T-helper 1 cell treated with Interleukin-12 subunit alpha and Interleukin-12 subunit beta and Interleukin-4 antibody, amounts not matched to agents 30 μg/mL and 1 μg/mL, for 36 hours (primary cell): ENCODE measurements around the gene MMEL1.
"Not testable (repeated sequence)": the region's sequence is repeated elsewhere in the genome, so short reads cannot be mapped to it uniquely, and the experiment has no call there.

Experiments
- H3K27ac Mint-ChIP-seq: one replicate; pipeline ENCODE4 v1.8.0; 2021; ENCODE audit warnings: mild to moderate bottlenecking, mixed read lengths
- H3K27me3 Mint-ChIP-seq: one replicate; pipeline ENCODE4 v1.8.0; 2021; ENCODE audit warnings: low read depth, mixed read lengths
- H3K36me3 Mint-ChIP-seq: one replicate; pipeline ENCODE4 v1.8.0; 2021; ENCODE audit warnings: low read depth, mixed read lengths
- H3K4me1 Mint-ChIP-seq: one replicate; pipeline ENCODE4 v1.8.0; 2021; ENCODE audit warnings: low read depth, mixed read lengths
- H3K4me3 Mint-ChIP-seq: one replicate; pipeline ENCODE4 v1.8.0; 2021; ENCODE audit warnings: mild to moderate bottlenecking, moderate library complexity, mixed read lengths
- H3K9me3 Mint-ChIP-seq: one replicate; pipeline ENCODE4 v1.8.0; 2021; ENCODE audit warnings: mixed read lengths

The MMEL1 gene

GRCh38 chr1:2636733-2637132 lies 3.9 kb upstream of the MMEL1 start:
- Mint-ChIP-seq H3K27ac (no peak overlapping the region), H3K27me3 (peaks cover 9% of the 10 kb centered on the region), H3K4me1 (no peaks in the 10 kb centered on the region), H3K36me3 (peaks cover 3% of the 10 kb centered on the region), H3K4me3 (no peak overlapping the region), H3K9me3 (peaks cover 18% of the 10 kb centered on the region)

DNA sequence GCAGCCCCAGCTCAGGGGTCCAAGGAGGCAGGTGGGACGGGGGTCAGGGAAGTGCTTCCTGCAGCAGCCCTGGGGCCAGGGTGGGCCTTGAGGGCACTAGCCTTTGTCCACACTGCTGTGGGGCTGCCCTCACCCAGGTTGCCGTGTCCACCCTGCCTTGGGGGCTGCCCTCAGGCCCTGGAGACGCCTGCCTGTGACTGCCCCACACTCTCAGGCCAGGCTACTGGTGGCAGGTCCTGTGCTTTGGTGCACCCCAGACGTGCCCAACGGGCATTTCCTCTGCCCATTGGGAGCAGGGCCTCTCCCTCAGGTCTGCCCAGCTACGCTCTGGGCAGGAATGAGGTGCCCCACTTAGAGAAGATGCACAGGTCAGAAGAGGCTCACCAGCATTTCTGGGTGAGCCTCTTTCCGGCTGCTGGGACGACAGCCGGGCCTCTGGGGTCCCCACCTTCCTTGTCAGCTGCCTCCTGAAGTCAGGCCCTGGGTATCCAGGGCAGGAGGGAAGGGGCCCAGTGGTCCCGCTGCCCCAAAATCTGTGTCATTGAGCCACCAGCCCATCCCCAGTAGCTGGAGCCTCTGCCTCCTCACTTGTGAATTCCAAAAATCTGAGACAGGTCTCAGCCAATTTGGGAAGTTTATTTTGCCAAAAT lies 2.7 kb upstream of the MMEL1 start:
- peaks cover 3% of the 10 kb centered on the region for H3K36me3 Mint-ChIP-seq
- H3K4me3 Mint-ChIP-seq = no peak overlapping the region
- peaks cover 22% of the 10 kb centered on the region for H3K9me3 Mint-ChIP-seq
- no peaks in the 10 kb centered on the region for H3K4me1 Mint-ChIP-seq
- H3K27me3 Mint-ChIP-seq = peaks cover 19% of the 10 kb centered on the region
- H3K27ac Mint-ChIP-seq = no peak overlapping the region

DNA sequence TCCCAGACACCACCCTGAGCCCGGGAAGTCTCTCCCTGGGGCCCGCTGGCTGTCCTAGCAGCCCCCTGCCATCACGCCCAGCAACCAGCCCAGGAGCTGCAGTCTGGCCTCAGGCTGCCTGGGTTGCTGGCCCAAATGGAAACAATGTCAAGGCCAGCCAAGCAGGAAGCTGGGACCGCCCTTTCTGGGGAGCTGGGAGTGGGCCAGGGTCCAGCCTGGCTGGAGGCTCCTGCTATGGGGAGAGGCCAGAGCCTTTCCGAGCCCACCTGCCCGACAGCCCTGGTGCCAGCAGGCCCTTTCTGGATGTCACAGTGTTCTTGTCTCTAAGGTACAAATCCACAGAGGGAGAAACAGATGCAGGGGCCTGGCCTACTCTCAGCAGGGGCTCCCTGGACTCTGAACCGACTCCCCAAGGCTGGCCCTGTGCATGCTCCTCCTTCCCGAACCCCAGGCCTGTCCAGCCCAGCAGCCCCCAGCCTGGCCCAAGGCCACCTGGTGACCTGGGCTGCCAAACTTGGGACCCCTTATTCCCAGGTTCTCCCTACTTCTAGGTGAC lies 1.2 kb upstream of the MMEL1 start:
- Mint-ChIP-seq H3K4me3 (no peak overlapping the region), H3K27ac (no peak overlapping the region), H3K9me3 (peaks cover 26% of the 10 kb centered on the region), H3K27me3 (peaks cover 30% of the 10 kb centered on the region), H3K36me3 (peaks cover 3% of the 10 kb centered on the region), H3K4me1 (no peaks in the 10 kb centered on the region)

GRCh38 chr1:2633366-2633935 lies 635 bp upstream of the MMEL1 start:
- H3K27ac Mint-ChIP-seq = no peak overlapping the region
- peaks cover 26% of the 10 kb centered on the region for H3K9me3 Mint-ChIP-seq
- no peak overlapping the region for H3K4me3 Mint-ChIP-seq
- no peaks in the 10 kb centered on the region for H3K4me1 Mint-ChIP-seq
- peaks cover 30% of the 10 kb centered on the region for H3K27me3 Mint-ChIP-seq
- H3K36me3 Mint-ChIP-seq = peaks cover 3% of the 10 kb centered on the region

GRCh38 chr1:2632051-2632430 lies 775 bp downstream of the MMEL1 start:
- Mint-ChIP-seq H3K4me3 (no peak overlapping the region), H3K9me3 (peaks cover 21% of the 10 kb centered on the region), H3K4me1 (no peaks in the 10 kb centered on the region), H3K27ac (no peak overlapping the region), H3K36me3 (peaks cover 3% of the 10 kb centered on the region), H3K27me3 (peaks cover 38% of the 10 kb centered on the region)

DNA sequence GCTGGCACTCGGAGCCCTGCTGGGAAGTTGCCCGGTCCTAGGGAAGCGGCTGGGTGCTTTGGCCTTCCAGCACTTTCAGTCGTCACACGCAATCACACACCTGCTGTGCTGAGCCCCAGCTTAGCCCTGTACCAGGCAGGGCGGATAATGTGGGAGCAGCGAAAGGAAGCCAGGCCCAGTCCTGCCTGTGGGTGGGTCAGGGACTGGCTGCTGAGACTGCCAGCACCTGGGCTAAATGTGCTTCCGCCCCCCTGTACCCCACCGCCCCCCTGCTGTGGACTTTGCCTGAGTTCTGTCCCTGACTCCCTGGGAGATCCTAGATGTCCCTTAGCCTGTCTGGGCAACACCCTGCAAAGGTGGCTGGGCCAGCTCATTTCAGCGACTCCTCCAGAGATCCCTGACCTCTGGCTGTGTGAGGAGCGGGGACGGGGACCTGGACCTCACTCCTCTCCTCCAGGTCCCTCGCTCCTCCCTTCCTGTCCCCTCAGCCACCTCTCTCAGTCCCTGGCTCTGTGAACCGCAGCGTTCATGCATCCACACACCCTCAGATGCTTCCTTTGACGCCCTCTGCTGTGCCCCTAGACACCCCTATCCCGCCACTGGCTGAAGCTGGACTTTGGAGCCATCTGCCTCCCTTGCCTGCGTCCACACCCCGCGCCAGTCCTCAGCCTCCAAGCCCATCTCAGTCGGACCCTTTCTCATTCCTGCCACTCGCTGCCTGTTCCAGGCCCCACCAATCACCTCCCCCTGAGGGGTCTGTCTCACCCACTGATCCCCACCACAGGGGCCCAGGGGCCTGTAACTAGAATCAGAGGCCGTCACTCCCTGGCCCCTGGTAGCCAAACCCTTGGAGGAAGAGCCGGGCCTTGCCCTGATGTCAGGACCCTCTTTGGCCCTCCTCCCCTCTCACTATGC lies 1.4 kb downstream of the MMEL1 start:
- H3K4me3 Mint-ChIP-seq = no peak overlapping the region
- H3K27ac Mint-ChIP-seq = no peak overlapping the region
- peaks cover 14% of the 10 kb centered on the region for H3K9me3 Mint-ChIP-seq
- H3K27me3 Mint-ChIP-seq = peaks cover 40% of the 10 kb centered on the region
- H3K4me1 Mint-ChIP-seq = no peaks in the 10 kb centered on the region
- H3K36me3 Mint-ChIP-seq = no peaks in the 10 kb centered on the region

GRCh38 chr1:2630498-2631135 lies 2.2 kb downstream of the MMEL1 start:
- H3K27ac Mint-ChIP-seq = no peak overlapping the region
- no peak overlapping the region for H3K4me3 Mint-ChIP-seq
- H3K27me3 Mint-ChIP-seq = peaks cover 48% of the 10 kb centered on the region
- no peaks in the 10 kb centered on the region for H3K4me1 Mint-ChIP-seq
- H3K36me3 Mint-ChIP-seq = no peaks in the 10 kb centered on the region
- H3K9me3 Mint-ChIP-seq = peaks cover 8% of the 10 kb centered on the region

DNA sequence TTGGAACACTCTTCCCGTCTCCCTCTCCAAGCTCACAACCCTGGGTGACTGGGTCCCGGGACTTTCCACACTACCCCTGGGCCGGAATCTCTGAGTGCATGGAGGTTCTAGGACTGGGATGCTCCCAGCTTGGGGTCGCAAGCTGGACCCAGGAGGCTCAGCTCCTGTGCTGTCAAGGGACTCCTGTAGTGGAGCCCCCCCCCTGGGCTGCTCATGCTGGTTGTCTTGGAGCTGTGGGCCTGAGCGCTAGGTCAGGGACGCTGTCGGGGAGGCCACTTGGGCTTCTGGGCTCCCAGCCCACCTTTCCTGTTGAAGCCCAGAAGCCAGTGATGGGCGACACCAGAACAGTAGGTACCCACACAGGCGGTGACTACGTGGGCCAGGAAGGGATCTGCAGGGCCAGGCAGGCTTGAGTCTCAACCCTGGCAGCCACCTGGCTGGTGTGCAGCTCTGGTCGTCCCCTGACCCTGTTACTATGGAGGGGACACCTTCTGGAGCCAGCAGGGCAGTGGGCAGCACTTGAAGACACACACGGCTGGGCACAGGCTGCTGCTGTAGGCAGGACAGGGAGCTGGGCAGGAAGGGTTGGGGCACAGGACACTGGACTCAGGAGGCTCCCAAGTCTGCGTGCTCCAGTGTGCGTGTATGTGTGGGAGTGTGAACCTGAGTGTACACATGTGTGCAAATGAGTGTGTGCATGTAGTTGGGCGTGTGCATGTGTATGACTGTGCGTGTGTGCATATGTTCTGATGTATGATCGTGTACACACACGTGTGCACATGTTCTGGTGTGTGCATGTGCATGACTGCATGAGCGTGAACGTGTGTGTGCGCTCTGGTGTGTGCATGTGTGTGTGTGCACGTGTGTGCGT lies 3.0 kb downstream of the MMEL1 start:
- peaks cover 54% of the 10 kb centered on the region for H3K27me3 Mint-ChIP-seq
- no peaks in the 10 kb centered on the region for H3K36me3 Mint-ChIP-seq
- H3K4me3 Mint-ChIP-seq = no peak overlapping the region
- peaks cover 8% of the 10 kb centered on the region for H3K9me3 Mint-ChIP-seq
- H3K4me1 Mint-ChIP-seq = no peaks in the 10 kb centered on the region
- no peak overlapping the region for H3K27ac Mint-ChIP-seq

DNA sequence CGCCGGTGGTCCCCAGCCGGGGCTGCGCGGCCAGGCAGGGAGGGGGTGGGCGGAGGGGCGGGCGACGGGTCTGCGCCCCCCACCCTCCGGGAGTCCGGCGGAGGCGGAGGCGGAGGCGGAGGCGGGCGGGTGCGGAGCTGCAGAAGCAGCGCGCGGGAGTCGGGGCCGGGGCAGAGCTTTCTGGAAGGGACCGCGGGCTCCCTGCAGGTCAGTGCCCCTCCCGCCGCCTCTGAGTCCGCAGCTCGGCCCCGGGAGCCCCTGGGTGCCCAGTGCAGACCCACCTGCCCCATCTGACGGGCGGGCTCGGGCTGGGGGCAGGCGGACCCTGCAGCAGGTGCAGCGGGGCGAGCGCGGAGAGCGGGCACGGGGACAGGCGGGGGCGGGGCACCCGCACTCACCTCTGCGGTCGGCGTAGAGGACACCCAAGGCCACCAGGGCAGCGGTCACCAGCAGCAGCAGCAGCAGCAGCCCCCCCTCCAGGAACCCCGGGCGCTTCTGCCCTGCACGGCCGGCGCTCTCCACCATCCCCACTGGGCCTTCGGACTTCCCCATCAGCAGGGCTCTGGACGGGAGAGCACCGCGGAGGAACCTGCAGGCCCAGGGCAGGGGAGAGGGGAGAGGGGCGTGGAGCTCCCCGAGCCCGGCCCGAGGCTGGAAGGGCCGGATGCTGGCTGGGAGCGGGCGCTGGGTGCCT lies 3.7 kb downstream of the MMEL1 start:
- H3K27me3 Mint-ChIP-seq = peaks cover 58% of the 10 kb centered on the region
- no peak overlapping the region for H3K4me3 Mint-ChIP-seq
- H3K27ac Mint-ChIP-seq = no peak overlapping the region
- no peaks in the 10 kb centered on the region for H3K36me3 Mint-ChIP-seq
- peaks cover 8% of the 10 kb centered on the region for H3K9me3 Mint-ChIP-seq
- H3K4me1 Mint-ChIP-seq = no peaks in the 10 kb centered on the region

GRCh38 chr1:2628191-2628932 lies 4.5 kb downstream of the MMEL1 start:
- Mint-ChIP-seq H3K4me3 (no peak overlapping the region), H3K36me3 (no peaks in the 10 kb centered on the region), H3K27me3 (peaks cover 58% of the 10 kb centered on the region), H3K4me1 (no peaks in the 10 kb centered on the region), H3K27ac (no peak overlapping the region), H3K9me3 (peaks cover 8% of the 10 kb centered on the region)

DNA sequence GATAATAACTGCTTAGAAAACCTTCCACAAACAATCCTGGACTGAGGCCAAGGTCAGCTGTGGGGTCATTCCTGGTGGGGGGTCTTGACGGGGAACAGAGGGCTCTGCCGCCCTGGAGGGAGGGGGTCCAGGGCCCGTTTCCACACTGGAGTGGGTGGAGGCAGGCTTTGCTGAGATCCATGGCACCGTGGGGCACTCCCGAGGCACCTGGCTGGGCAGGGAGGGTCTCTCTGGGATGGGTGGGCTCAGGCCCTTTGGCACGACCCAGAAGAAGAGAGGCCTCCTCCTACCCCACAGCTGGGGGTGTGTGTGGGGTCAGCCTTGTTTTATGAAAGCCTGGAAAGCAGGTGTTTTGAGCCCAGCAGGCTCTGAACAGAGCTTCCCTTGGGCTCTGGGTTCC lies 5.1 kb downstream of the MMEL1 start:
- Mint-ChIP-seq H3K27me3 (peaks cover 58% of the 10 kb centered on the region), H3K4me1 (no peaks in the 10 kb centered on the region), H3K27ac (no peak overlapping the region), H3K4me3 (no peak overlapping the region), H3K9me3 (peaks cover 8% of the 10 kb centered on the region), H3K36me3 (no peaks in the 10 kb centered on the region)

GRCh38 chr1:2625748-2626147 lies 7.1 kb downstream of the MMEL1 start:
- not testable (repeated sequence) for H3K36me3 Mint-ChIP-seq, H3K4me3 Mint-ChIP-seq, H3K4me1 Mint-ChIP-seq, H3K27ac Mint-ChIP-seq, H3K9me3 Mint-ChIP-seq
- H3K27me3 Mint-ChIP-seq = peaks cover 51% of the 10 kb centered on the region

GRCh38 chr1:2625311-2625710 lies 7.5 kb downstream of the MMEL1 start:
- no peak overlapping the region for H3K4me3 Mint-ChIP-seq
- H3K27ac Mint-ChIP-seq = no peak overlapping the region
- H3K4me1 Mint-ChIP-seq = no peaks in the 10 kb centered on the region
- H3K27me3 Mint-ChIP-seq = peaks cover 46% of the 10 kb centered on the region
- peaks cover 2% of the 10 kb centered on the region for H3K9me3 Mint-ChIP-seq
- no peaks in the 10 kb centered on the region for H3K36me3 Mint-ChIP-seq
